DLD1 (cell line): ENCODE data around the gene ZPR1.
"Not testable (repeated sequence)": the region's sequence is repeated elsewhere in the genome, so short reads cannot be mapped to it uniquely, and the experiment has no call there.

Experiments
- in situ Hi-C: cut with HindIII; loops from 2 replicates; pipeline ENCODE4 v1.10.0; 2017; ENCODE audit warnings: low sequenced_read_pairs

The ZPR1 gene

DNA sequence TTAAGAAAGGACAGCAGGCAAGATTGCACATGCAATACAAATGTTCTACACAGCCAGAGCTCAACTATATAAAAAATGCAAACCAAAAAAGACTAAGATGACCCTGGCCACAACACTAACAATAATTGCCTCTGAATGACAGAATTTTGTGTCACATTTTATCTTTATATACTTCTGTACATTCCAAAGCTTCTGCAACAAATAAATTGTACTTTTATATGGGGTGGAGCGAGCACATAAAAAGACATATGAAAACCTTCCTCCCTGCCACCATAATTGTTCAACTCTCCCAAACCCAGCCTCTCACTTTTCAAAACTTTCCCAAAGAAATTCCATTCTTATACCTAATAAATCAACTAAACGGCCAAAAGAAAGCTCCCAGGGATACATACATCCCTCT is 25.7 kb downstream of the ZPR1 start:
- in situ Hi-C loops = no loop called here

DNA sequence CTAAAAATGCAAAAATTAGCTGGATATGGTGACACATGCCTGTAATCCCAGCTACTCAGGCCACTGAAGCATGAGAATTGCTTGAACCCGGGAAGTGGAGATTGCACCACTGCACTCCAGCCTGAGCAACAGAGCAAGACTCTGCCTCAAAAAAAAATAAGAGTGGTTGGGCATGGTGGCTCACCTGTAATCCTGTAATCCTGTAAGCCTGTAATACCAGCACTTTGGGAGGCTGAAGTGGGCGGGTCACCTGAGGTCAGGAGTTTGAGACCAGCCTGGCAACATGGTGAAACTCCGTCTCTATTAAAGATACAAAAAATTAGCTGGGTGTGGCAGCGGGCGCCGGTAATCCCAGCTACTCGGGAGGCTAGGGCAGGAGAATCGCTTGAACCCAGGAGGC is 31.8 kb downstream of the ZPR1 start:
- in situ Hi-C loops = not testable (repeated sequence)

DNA sequence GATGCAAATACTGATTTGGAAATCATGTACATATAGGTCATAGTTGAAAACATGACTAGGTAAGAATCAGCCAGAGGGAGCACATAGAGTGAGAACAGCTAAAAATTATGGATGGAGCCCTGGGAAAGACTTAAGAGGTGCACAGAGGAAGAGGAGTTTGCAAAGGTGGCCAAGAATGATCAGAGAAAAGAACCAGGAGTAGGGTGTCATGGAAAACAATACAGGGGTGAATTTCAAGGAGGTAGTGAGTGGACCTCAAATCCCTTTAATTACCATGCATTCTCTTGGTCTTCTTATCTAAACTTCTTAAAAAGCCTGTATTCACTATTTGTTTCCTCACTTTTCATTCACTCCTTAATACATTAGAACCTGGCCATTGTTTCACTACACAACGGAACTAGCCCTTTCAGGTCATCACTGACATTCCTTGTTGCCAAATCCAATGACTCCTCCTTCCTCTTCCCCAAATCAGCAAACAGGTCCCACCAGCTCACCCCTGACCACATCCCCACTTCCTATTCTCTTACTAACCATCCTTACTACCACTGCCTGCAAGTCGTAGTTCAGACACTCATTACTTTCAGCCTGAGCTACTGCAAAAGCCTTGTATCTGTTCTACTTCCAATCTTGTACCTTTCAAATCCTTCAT is 37.6 kb downstream of the ZPR1 start:
- in situ Hi-C loops = no loop called here

DNA sequence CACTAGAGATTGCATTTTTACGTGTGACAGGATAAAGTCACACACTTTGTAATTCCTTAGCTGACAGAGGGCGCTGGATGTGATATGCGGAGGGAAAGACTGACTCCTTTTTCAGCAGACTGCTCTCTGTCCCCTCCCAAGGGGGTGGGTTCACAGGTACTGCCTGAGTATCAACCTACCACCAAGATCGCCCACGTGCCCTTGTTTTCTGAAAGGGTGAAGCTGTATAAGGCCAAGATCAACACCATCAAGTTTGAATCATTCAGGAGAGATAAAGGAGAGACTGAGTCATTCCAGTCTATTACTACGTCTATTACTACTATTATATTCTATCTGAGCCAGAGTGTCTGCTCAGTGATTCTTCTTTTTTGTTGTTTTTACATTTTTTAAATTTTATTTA is 45.7 kb downstream of the ZPR1 start:
- in situ Hi-C loops = no loop called here

DNA sequence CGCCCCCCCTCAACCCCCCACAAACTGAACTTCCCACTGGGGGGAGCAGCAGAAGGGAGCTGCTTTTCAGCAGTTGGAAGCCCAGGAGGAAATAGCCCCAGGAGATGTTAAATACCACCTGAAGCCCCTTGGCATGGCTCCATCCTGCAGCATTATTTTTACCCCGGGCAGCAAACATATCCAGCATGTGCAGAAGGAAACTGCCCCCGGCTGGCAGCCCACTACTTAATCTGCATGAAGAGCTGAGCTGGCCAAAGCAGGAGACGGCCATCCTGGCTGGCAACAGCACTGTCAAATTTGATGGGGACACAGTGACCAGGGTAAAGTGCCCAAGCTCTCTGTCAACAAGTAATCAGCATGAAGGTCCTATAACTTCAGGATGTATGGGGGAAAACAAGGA is 47.1 kb downstream of the ZPR1 start:
- in situ Hi-C loops = no loop called here

DNA sequence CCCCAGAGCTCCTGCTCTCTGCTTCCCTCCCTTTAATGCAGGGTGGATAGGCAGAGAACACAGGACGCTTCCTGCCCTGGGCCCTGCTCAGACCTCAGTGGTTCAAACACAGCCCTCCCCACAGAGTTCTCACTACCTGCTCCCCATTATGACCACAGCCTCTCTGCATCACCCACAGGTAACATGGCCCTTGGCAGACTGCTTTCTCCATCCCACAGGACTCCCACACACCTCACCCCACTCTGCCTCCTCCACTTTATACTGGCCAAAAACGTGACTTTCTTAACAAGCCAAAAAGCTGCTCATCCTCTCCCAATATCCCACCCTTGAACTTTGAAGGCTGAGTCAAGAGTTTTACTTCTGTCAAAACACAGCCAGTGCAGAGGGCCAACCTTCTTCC is 48.8 kb downstream of the ZPR1 start:
- in situ Hi-C loops = no loop called here

DNA sequence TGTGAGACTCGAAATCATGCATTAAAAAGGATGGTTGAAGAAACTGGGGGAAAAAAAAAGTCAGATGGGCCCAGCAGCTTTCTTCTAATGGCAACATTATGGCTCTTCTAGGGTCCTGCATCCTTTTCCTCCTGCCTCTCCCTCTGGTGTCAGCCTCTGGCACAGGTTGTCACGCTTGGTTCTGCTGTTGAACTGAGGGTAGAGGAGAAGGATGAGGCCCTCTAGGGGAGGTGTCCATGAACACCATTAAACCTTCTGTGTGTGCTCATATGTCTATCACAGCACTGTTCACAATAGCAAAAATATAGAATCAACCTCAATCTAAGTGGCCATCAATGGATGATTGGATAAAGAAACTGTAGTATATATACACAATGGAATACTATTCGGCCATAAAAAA is 51.1 kb downstream of the ZPR1 start:
- in situ Hi-C loops = no loop called here

DNA sequence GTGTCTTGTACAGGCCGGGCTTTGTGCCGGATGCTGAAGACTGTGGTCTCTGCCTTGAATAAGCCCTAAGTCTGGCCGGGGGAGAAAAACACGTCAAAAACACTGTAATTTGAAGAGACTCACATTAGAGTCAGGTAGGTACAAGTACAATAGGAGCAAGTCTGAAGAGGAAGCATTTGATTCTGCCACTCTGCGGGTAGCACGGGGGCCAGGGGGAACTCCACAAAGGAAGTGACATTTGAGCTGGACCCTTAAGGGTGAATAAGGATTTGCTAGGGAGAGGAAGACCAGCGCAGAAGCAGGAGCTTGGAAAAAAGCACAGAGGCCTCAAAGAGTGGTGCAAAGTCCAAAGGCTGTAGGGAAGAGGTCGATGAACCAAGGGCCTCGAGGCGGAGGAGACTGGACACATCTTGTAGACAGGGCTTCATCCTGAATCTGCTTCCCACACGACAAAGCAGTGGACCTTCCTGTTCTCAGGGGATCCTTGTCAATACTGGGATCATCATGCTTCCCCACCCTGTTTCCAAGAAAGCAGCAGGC is 53.8 kb downstream of the ZPR1 start:
- in situ Hi-C loops = no loop called here

DNA sequence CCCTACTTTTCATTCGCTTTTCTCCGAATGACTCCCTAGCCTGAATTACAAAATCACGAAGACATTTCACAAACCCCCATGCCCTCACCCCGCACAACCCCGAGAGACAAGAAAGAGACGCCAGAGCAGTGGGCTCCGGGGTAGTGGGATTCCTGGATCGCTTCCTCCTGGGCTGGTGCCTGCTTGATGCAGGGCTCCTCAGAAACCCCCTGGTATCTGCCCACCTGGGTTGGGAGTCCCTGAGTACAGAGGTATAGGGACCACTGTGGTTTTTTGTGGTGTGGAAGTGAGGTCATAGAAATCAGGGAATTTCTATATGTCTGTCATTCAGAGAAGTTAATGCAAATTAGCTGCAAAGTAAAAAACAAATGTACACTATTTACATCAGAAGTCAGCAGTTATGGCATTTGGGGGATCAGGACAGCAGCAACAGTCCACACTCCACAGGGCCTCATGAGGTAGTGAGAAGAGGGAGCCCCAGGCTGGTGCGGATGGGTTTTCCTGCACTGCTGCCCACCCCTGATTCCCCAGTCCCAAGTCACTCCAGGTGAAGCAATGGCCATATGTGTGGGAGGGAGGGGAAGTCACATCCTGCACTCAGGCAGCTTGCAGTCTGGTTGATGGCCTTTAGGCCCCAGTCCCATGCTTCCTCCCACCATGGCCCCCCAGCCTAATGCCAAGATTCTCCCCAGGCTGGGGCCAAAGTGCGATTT is 54.6 kb downstream of the ZPR1 start:
- in situ Hi-C loops = no loop called here

DNA sequence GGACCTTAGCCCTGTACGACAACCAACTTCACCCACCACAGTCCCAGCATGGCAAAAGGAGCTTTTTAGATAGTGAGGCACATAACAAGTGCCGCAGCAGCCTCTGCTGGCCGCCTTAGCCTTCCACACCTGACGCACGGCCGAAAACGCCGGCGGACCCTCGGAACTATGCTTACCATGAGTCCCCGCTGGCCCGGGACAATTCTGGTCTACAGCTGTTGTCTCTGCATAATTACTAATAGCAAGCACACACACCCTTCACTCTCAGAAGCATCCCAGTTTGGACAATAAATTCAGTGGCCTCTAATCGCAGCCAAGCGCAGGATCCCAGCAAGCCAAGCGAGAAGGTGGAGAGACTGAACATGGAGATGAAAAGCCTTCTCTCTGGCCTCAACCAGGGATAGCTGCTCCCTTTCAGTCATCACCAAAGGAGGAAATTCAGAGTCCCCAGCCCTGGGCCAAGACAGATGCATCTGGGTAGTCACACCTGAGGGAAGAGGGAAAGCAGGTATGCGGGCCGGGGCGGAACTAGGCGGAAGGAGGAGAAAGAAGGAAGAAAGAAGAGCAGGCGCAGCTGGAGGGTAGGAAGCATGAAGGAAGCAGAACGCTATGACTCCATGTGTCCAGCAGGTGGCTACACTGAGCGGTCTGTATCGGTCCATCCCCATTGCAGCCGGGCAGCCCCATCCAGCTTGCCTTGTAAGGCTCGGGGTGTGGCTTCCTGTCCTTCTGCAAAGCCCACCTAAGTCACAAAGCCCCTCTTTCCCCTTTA is 55.4 kb downstream of the ZPR1 start:
- in situ Hi-C loops = no loop called here

DNA sequence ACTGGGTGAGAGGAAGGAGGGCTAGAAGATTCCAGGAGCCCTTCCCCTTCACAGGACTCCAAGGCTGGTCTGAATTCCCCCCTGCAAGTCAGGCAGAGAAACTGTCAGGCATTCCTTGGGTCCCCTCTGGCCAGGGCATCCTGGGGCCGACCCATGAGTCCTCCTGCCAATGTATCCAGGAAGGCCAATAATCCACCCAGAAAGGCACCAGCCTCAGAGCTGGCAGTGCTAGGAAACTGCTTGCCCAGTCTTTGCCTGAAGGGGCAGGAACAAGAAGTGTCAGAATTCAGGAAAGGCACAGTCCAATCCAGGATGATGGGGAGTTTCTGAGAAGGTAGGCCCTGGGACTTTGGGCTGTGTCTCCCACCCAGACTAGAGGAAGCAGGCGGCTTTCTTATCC is 56.0 kb downstream of the ZPR1 start:
- in situ Hi-C loops = no loop called here

DNA sequence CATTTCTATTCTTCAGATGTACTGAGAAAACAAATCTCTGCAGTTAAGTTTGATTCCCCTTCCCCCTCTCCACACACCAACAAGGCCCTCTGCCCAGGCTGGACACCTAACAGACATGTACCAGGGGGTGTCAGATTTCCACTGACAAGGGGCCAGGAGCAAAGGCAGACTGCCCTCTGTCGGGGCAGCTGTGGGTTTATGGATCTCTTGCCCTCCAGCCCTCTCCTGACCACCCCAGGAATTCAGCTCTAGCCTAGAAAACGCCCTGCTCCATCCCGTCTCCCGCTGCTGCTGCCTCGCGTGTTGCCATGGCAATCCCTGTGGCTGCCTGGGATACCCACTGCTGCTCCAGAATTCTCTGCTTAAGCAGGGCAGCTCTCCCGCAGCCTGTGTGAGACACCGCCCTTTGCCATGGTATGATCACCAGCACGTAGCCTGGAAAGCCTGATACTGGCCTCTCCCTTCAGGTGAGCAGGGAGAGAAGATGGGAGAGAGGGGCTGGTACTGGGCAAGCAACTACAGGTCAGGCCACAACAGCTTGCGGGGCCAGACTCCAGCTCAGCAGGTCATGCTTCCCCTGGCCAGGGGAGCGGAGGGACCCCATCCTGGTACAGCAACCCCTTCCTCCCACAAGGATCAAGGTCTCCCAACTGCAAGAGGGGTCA is 56.6 kb downstream of the ZPR1 start:
- in situ Hi-C loops = no loop called here

DNA sequence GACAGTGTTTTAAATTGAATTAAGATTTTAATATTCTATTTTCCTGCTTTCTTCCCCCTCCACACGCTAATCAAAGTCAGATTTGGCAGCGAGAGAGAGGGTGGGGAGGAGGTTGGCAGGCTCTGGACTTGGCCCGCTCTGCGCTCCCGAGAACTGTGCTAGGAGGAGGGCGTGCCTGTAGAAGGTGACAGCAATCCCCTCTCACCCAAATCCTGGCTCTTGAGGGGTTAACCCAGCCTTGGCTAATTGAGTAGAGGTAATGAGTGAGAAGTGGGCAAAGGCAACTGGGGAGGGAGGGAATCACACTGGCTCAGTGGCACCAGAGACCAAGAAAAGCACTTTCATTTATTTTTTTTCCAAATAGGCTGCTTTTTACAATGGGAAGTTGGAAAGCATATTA is 57.2 kb downstream of the ZPR1 start:
- in situ Hi-C loops = no loop called here

DNA sequence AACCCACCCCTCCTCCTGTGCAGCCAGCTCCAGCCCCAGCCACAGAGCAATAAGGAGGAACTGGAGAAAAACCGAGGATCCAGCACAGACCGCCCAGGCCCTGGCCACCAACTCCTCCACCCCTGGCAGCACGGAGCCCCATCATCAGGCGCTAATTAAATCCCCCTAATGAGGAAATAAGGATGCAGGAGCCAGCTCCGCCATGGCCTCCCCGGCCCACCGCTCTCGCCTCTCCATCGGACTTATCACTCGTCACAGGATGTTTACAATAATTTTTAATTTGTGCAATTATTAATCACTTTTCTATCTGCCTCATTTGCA is 57.6 kb downstream of the ZPR1 start:
- in situ Hi-C loops = no loop called here

DNA sequence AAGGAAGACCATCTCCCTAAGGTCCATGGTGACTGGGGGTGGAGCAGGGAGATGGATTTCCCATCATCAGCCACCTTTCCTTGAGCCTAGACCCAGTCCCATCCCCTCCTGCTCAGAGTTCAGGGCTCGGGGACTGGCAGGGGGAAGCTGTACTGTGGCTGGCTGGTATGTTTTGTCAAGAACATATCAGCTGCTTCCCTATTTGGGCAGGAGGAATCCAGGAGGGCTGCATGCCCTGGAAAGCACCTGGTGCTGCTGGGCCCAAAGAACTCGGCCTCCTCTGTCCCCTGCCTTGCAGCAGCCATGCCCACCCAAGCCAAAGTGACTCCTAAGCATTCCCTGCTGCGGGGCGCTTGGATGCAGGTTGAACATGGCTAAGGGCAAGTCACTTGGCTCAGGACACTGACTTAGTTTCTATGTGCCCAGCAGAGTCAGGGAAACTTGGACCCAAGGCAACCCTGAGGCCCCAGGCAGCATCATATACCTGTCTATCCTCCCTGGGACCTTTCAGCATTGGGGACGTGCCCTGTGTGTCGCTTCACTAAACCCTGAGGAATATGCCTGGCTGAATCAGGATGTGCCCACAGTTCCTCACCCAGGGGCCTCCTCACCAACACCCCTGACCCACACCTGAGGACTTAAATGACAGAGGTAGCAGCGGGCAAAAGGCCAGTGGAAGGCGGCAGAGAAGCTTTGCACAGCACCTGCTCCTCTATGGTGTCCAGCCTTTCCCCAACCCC is 58.2 kb downstream of the ZPR1 start:
- in situ Hi-C loops = no loop called here

DNA sequence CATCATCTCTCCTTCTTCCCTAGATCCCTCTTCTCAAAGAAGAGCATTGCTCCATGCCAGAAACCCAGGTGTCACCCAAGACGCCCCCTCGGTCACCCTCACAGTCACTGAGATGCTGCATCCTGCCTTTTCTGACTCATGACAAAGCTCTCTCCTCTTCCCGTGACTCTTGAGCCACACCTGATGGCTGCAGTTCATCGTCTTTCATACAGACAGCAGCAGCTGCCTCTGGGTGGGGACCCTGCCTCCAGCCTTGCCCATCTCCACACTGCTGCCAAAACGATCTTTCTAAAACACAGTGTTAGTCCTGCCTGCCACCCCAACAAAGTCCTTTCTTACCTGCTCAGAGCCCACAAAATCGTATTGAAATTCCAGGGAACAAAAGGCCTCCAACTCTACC is 59.8 kb downstream of the ZPR1 start:
- in situ Hi-C loops = no loop called here

DNA sequence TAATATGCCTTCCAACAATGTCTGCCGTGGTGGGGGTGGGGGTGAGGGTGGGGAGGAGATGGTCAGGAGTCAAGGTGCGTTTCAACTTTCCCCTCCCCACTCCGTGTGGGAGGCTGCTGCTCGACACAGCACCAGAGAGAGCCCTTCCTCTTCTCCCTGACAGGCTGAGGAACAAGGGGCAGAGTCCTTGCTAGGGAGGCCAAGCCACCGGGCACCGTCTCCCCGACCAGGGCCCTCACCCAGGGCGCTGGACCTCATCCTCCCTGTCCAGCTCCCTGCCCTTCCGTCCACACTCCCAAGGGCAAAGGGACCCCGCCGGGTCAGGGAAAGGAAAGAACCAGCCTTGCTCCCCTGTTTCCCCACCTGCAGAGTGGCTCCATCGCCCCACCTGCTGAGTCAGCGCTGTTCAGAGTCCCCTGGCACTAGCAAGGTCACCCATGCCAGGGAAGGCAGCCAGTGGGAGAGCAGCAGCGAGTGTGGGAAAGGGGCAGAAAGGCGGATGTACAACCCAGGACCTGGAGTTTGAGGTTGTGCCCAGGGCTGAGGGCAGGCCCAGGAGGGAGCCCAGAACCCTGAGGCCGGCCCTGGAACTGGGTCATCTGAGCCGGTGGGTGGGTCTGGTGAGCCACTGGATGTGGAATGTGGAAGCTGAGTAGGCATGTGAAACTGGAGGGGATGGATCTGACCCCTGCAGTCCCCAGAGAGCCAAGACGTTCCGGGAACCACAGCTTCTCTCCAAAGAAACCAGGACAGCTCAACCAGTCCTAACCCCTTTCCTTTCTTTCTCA is 62.2 kb downstream of the ZPR1 start:
- in situ Hi-C loops = no loop called here

DNA sequence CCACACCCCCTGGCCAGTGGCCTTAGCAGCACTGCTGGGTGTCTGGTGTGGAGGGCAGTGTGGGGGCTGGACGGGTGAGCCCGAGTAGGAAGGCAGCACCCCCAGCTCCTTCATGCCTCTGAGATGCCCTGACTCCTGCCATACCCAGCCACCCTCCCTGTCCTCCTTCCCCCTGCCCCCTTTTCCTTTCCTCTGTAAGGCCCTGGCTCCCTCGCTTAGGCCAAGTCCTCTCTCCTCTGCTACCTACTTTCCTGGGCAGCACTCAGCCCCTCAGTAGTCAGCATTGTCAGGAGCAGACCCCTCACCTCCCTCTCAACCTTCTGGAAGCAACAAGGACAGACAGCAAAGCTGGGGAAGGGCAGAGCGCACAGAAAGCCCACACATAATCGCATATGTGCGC is 63.0 kb downstream of the ZPR1 start:
- in situ Hi-C loops = no loop called here
